ENCODE measurements around the gene ABLIM1.

DNA sequence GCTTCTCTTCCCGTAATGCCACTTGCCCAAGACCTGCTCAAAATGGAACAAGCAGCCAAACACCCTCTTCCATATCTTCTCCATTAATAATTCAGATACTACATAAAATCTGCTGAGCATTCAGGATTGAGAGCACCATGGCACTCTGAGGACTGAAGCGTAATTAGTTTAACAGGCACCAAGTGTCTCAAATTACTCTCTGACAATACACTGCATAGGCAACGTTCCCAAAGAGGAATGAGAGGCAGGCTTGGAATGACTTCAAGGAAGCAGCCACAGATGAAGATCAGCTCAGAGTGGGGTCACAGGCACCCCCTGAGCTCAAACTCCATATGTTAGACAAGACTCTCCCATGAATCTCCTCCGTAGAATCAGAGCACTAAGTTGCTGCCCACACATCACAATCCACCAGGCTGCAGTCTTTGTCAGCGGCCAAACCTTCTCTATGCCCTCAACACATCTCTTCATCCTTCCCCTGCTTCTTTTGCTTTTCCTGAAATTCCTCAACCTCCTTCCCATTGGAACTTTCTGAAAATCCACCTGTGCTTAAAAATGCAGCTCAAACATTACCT lies 4.7 kb upstream of the ABLIM1 start:
- TF ChIP-seq, protein P1, sequence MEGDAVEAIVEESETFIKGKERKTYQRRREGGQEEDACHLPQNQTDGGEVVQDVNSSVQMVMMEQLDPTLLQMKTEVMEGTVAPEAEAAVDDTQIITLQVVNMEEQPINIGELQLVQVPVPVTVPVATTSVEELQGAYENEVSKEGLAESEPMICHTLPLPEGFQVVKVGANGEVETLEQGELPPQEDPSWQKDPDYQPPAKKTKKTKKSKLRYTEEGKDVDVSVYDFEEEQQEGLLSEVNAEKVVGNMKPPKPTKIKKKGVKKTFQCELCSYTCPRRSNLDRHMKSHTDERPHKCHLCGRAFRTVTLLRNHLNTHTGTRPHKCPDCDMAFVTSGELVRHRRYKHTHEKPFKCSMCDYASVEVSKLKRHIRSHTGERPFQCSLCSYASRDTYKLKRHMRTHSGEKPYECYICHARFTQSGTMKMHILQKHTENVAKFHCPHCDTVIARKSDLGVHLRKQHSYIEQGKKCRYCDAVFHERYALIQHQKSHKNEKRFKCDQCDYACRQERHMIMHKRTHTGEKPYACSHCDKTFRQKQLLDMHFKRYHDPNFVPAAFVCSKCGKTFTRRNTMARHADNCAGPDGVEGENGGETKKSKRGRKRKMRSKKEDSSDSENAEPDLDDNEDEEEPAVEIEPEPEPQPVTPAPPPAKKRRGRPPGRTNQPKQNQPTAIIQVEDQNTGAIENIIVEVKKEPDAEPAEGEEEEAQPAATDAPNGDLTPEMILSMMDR (IDR thresholded peaks at IDR 0.05) = no peak
- no peak for TF ChIP-seq ZFX (IDR thresholded peaks at IDR 0.05; ENCODE audit: borderline replicate concordance)

Data from 22Rv1 (cell line).